SK-N-SH treated with all-trans-retinoic acid at 6 μM for 48 hours (cell line): ENCODE data around the gene MITD1.

Source experiments
- ARNTL ChIP-seq: fragments of 450-650 bp; formaldehyde crosslinking; IDR thresholded peaks from 2 replicates; pipeline ENCODE4 v1.5.0; 2020; ENCODE audit warnings: low read depth, mild to moderate bottlenecking, moderate library complexity, borderline replicate concordance
- CREB5 ChIP-seq: fragments of 250-450 bp; sonication (Bioruptor Pico); IDR thresholded peaks from 2 replicates; pipeline ENCODE4 v1.5.1; 2020; ENCODE audit warnings: low read depth, mild to moderate bottlenecking, moderate library complexity
- GLIS3 ChIP-seq: fragments of 250-450 bp; sonication (Bioruptor Pico); IDR thresholded peaks from 2 replicates; pipeline ENCODE4 v1.5.0; 2020; ENCODE audit warnings: mild to moderate bottlenecking, moderate library complexity
- PATZ1 ChIP-seq: fragments of 250-450 bp; sonication (Bioruptor Pico); IDR thresholded peaks from 2 replicates; pipeline ENCODE4 v1.8.0; 2020; ENCODE audit warnings: mild to moderate bottlenecking, moderate library complexity, borderline replicate concordance
- POU6F1 ChIP-seq: fragments of 250-450 bp; sonication (Bioruptor Pico); IDR thresholded peaks from 2 replicates; pipeline ENCODE4 v1.8.0; 2021; ENCODE audit warnings: low read depth, mild to moderate bottlenecking, moderate library complexity, borderline replicate concordance

- TF ChIP-seq POU6F1 (CRISPR knock-in tag) (no peak), ARNTL (CRISPR knock-in tag) (no peak), CREB5 (no peak), GLIS3 (no peak), PATZ1 (CRISPR knock-in tag) (no peak)
Observed at GRCh38 chr2:99139003-99139402, 41.9 kb downstream of the MITD1 start.
